ENCODE measurements around the gene NCS1. TPM values are rescaled to one million over a fixed set of nuclear protein-coding genes. Genes with fewer than 3 reads are reported as not detected.

Gene NCS1
- total and polyA plus RNA-seq, 9 of the 15 experiments (the other 6 are each of a cell fraction or from before 2014, with no cell fraction given): 0.28 to 27.0 (median 9.6) TPM

GRCh38 chr9:130204959-130205358 is 32.8 kb downstream of the NCS1 start:
- peaks cover 12 to 39% of the 10 kb centered on the region in 2 experiments for H3K4me1 ChIP-seq (replicated peaks in 1 of 2; ENCODE audit: control insufficient read depth in 2 of 2, insufficient read depth in 2 of 2, low read length in 2 of 2)
- H3K4me3 ChIP-seq: no peak overlapping the region
- CTCF ChIA-PET (ENCODE audit: low intra/inter-chr PET ratio): no interaction called here
- FAIRE-seq (no peak), ATAC-seq (no peak), DNase-seq (ENCODE audit: extremely low read depth in 1 of 4, low spot score in 3 of 4) (no peak)
- H3K9ac ChIP-seq (ENCODE audit: insufficient read depth in 1 of 2, low read depth in 2 of 2, low read length in 2 of 2): no peak overlapping the region
- POLR2A ChIA-PET: interaction anchor here (0.8 kb wide), 1 partner anchor 21 kb away, joined by 3 read pairs; no protein-coding TSS in a partner anchor
- no peak overlapping the region for H3K4me2 ChIP-seq (ENCODE audit: insufficient read depth, low read length)
- intact Hi-C loops (cut with micrococcal nuclease) (no loop called here), in situ Hi-C loops (cut with MboI) (no loop called here)
- peaks cover 15% of the 10 kb centered on the region for H4K20me1 ChIP-seq (replicated peaks; ENCODE audit: control insufficient read depth, insufficient read depth, low read length)
- no peak for TF ChIP-seq HEY1 (CRISPR knock-in tag; IDR thresholded peaks at IDR 0.05; ENCODE audit: borderline replicate concordance)
- TF ChIP-seq ZNF830 (CRISPR knock-in tag; IDR thresholded peaks at IDR 0.05): no peak
- no peak for TF ChIP-seq FOXP4 (CRISPR knock-in tag; IDR thresholded peaks at IDR 0.05; ENCODE audit: borderline replicate concordance)
- no peak for TF ChIP-seq ATF7 (IDR thresholded peaks at IDR 0.05)
- TF ChIP-seq ZNF134 (CRISPR knock-in tag; conservative IDR thresholded peaks at IDR 0.05): no peak
- no peak for TF ChIP-seq CREBBP (IDR thresholded peaks at IDR 0.05; ENCODE audit: low read depth, low read length)
- no peak for TF ChIP-seq ZNF133 (CRISPR knock-in tag; IDR thresholded peaks at IDR 0.05)
- no peak for TF ChIP-seq CAMTA2 (CRISPR knock-in tag; conservative IDR thresholded peaks at IDR 0.05)
- TF ChIP-seq, protein P1, sequence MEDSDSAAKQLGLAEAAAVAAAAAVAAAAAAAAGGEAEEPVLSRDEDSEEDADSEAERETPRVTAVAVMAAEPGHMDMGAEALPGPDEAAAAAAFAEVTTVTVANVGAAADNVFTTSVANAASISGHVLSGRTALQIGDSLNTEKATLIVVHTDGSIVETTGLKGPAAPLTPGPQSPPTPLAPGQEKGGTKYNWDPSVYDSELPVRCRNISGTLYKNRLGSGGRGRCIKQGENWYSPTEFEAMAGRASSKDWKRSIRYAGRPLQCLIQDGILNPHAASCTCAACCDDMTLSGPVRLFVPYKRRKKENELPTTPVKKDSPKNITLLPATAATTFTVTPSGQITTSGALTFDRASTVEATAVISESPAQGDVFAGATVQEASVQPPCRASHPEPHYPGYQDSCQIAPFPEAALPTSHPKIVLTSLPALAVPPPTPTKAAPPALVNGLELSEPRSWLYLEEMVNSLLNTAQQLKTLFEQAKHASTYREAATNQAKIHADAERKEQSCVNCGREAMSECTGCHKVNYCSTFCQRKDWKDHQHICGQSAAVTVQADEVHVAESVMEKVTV (CRISPR knock-in tag; IDR thresholded peaks at IDR 0.05): no peak
- no peak for TF ChIP-seq ZNF347 (CRISPR knock-in tag; IDR thresholded peaks at IDR 0.05; ENCODE audit: low read depth)
- no peak for TF ChIP-seq SIRT6 (IDR thresholded peaks at IDR 0.05; ENCODE audit: low read depth, low read length)
- TF ChIP-seq GATA2 (CRISPR knock-in tag; IDR thresholded peaks at IDR 0.05): no peak
- TF ChIP-seq FOXJ2 (tag; IDR thresholded peaks at IDR 0.05): no peak
- TF ChIP-seq, protein P2, sequence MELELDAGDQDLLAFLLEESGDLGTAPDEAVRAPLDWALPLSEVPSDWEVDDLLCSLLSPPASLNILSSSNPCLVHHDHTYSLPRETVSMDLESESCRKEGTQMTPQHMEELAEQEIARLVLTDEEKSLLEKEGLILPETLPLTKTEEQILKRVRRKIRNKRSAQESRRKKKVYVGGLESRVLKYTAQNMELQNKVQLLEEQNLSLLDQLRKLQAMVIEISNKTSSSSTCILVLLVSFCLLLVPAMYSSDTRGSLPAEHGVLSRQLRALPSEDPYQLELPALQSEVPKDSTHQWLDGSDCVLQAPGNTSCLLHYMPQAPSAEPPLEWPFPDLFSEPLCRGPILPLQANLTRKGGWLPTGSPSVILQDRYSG (tag; conservative IDR thresholded peaks at IDR 0.05; ENCODE audit: low read depth): no peak
- no peaks in the 10 kb centered on the region for H3K79me2 ChIP-seq (ENCODE audit: control insufficient read depth, insufficient read depth, low read length)
- H3K27ac ChIP-seq (ENCODE audit: extremely low read depth, low read depth, low read length): no peak overlapping the region
- 60% methylated on average over 9 of the region's 12 CpGs for WGBS (ENCODE audit: insufficient coverage, low coverage, missing lambda C conversion rate)
- no peaks in the 10 kb centered on the region for H3K9me1 ChIP-seq (ENCODE audit: control insufficient read depth, insufficient read depth, low read length)
- H2AFZ ChIP-seq (ENCODE audit: low read depth, low read length): no peak overlapping the region
- no TSS peak for BruUV-seq (replicated peaks)
- no peaks in the 10 kb centered on the region for H3K27me3 ChIP-seq (ENCODE audit: control insufficient read depth in 2 of 2, insufficient read depth in 2 of 2, low read length in 2 of 2)
- no peaks in the 10 kb centered on the region for H3K36me3 ChIP-seq (ENCODE audit: control insufficient read depth, insufficient read depth, low read length)
- H3K9me3 ChIP-seq (replicated peaks; ENCODE audit: control insufficient read depth, insufficient read depth, low read depth, low read length): no peaks in the 10 kb centered on the region

All from K562 (cell line).